Measurements from ENCODE around the gene MUC20.
"Not testable (repeated sequence)": the region's sequence is repeated elsewhere in the genome, so short reads cannot be mapped to it uniquely, and the experiment has no call there.

Gene MUC20

GRCh38 chr3:195693428-195694216, 27.2 kb upstream of the MUC20 start:
- DNase-seq = no peak

- not testable (repeated sequence) for DNase-seq
Measured at GRCh38 chr3:195694217-195695076, 26.3 kb upstream of the MUC20 start.

GRCh38 chr3:195696632-195697278, 24.0 kb upstream of the MUC20 start:
- DNase-seq = no peak

GRCh38 chr3:195697582-195698324, 23.0 kb upstream of the MUC20 start:
- DNase-seq = no peak

- no peak for DNase-seq
Measured at GRCh38 chr3:195698325-195698646, 22.5 kb upstream of the MUC20 start.

- no peak for DNase-seq
Measured at GRCh38 chr3:195698647-195699387, 22.0 kb upstream of the MUC20 start.

- DNase-seq = no peak
Measured at GRCh38 chr3:195699388-195699771, 21.4 kb upstream of the MUC20 start.

GRCh38 chr3:195699860-195700259, 20.9 kb upstream of the MUC20 start:
- no peak for DNase-seq

GRCh38 chr3:195700319-195700718, 20.5 kb upstream of the MUC20 start:
- DNase-seq = no peak

GRCh38 chr3:195701042-195701915, 19.5 kb upstream of the MUC20 start:
- no peak for DNase-seq

GRCh38 chr3:195703776-195704175, 17.0 kb upstream of the MUC20 start:
- no peak for DNase-seq

- no peak for DNase-seq
Measured at GRCh38 chr3:195704433-195704999, 16.3 kb upstream of the MUC20 start.

- DNase-seq = no peak
Measured at GRCh38 chr3:195705081-195705991, 15.4 kb upstream of the MUC20 start.

GRCh38 chr3:195708061-195708460, 12.7 kb upstream of the MUC20 start:
- no peak for DNase-seq

GRCh38 chr3:195708626-195709481, 11.9 kb upstream of the MUC20 start:
- no peak for DNase-seq

- DNase-seq = no peak
Measured at GRCh38 chr3:195709676-195710085, 11.1 kb upstream of the MUC20 start.

GRCh38 chr3:195710126-195710905, 10.5 kb upstream of the MUC20 start:
- DNase-seq = not testable (repeated sequence)

Measured in GF-D8 (cell line).